Measurements from ENCODE around the gene PIP5K1B. TPM values are rescaled to one million over a fixed set of nuclear protein-coding genes. Genes with fewer than 3 reads are reported as not detected.

Gene PIP5K1B
- total RNA-seq, 1 experiment from 2014 or later, result not detected

GRCh38 chr9:68771376-68771775 lies 66.3 kb downstream of the PIP5K1B start:
- TF ChIP-seq EZH2 (IDR thresholded peaks at IDR 0.05; ENCODE audit: borderline replicate concordance, low read depth, low read length, poor library complexity, severe bottlenecking), result no peak
- TF ChIP-seq, protein P1, sequence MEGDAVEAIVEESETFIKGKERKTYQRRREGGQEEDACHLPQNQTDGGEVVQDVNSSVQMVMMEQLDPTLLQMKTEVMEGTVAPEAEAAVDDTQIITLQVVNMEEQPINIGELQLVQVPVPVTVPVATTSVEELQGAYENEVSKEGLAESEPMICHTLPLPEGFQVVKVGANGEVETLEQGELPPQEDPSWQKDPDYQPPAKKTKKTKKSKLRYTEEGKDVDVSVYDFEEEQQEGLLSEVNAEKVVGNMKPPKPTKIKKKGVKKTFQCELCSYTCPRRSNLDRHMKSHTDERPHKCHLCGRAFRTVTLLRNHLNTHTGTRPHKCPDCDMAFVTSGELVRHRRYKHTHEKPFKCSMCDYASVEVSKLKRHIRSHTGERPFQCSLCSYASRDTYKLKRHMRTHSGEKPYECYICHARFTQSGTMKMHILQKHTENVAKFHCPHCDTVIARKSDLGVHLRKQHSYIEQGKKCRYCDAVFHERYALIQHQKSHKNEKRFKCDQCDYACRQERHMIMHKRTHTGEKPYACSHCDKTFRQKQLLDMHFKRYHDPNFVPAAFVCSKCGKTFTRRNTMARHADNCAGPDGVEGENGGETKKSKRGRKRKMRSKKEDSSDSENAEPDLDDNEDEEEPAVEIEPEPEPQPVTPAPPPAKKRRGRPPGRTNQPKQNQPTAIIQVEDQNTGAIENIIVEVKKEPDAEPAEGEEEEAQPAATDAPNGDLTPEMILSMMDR (conservative IDR thresholded peaks at IDR 0.05; ENCODE audit: low read depth, low read length), result no peak

GRCh38 chr9:68775003-68775730 lies 70.1 kb downstream of the PIP5K1B start:
- no peak for DNase-seq (ENCODE audit: low spot score)
- H3K4me1 ChIP-seq (ENCODE audit: insufficient read depth, low read length, poor library complexity, severe bottlenecking), result peaks cover 5% of the 10 kb centered on the region
- no peak overlapping the region for H3K4me3 ChIP-seq (ENCODE audit: low read depth, low read length, poor library complexity, severe bottlenecking)
- H3K9me3 ChIP-seq (ENCODE audit: low read depth, low read length, poor library complexity, severe bottlenecking), result no peaks in the 10 kb centered on the region
- intact Hi-C loops (cut with micrococcal nuclease; ENCODE audit: unreplicated experiment), result no loop called here
- CTCF ChIA-PET, result no interaction called here
- TF ChIP-seq, protein P1 (conservative IDR thresholded peaks at IDR 0.05; ENCODE audit: low read depth, low read length), result no peak
- TF ChIP-seq EZH2 (IDR thresholded peaks at IDR 0.05; ENCODE audit: borderline replicate concordance, low read depth, low read length, poor library complexity, severe bottlenecking), result no peak
- no TSS peak for BruUV-seq (replicated peaks)
- H3K27ac ChIP-seq (ENCODE audit: low read depth, low read length, poor library complexity, severe bottlenecking), result no peak overlapping the region
- POLR2A ChIA-PET (ENCODE audit: low non-redundant PET), result no interaction called here
- peaks cover 43% of the 10 kb centered on the region for H3K27me3 ChIP-seq (replicated peaks; ENCODE audit: insufficient read depth, low read depth, low read length, poor library complexity)
- H3K36me3 ChIP-seq (ENCODE audit: insufficient read depth, low read length, poor library complexity, severe bottlenecking), result no peaks in the 10 kb centered on the region

More at GRCh38 chr9:68771376-68771775, 66.3 kb downstream of the PIP5K1B start:
- intact Hi-C loops (cut with micrococcal nuclease; ENCODE audit: unreplicated experiment), result no loop called here
- POLR2A ChIA-PET (ENCODE audit: low non-redundant PET), result no interaction called here
- Histone ChIP-seq H3K9me3 (ENCODE audit: low read depth, low read length, poor library complexity, severe bottlenecking) (no peaks in the 10 kb centered on the region), H3K4me3 (ENCODE audit: low read depth, low read length, poor library complexity, severe bottlenecking) (no peak overlapping the region), H3K27me3 (replicated peaks; ENCODE audit: insufficient read depth, low read depth, low read length, poor library complexity) (peaks cover 49% of the 10 kb centered on the region), H3K27ac (ENCODE audit: low read depth, low read length, poor library complexity, severe bottlenecking) (no peak overlapping the region), H3K36me3 (ENCODE audit: insufficient read depth, low read length, poor library complexity, severe bottlenecking) (no peaks in the 10 kb centered on the region), H3K4me1 (ENCODE audit: insufficient read depth, low read length, poor library complexity, severe bottlenecking) (no peaks in the 10 kb centered on the region)
- DNase-seq (ENCODE audit: low spot score), result no peak
- CTCF ChIA-PET, result no interaction called here
- BruUV-seq (replicated peaks), result no TSS peak

- Histone ChIP-seq H3K4me3 (ENCODE audit: low read depth, low read length, poor library complexity, severe bottlenecking) (no peak overlapping the region), H3K27me3 (replicated peaks; ENCODE audit: insufficient read depth, low read depth, low read length, poor library complexity) (peaks cover 33% of the 10 kb centered on the region), H3K9me3 (ENCODE audit: low read depth, low read length, poor library complexity, severe bottlenecking) (no peaks in the 10 kb centered on the region), H3K27ac (ENCODE audit: low read depth, low read length, poor library complexity, severe bottlenecking) (no peak overlapping the region), H3K4me1 (ENCODE audit: insufficient read depth, low read length, poor library complexity, severe bottlenecking) (peaks cover 10% of the 10 kb centered on the region), H3K36me3 (ENCODE audit: insufficient read depth, low read length, poor library complexity, severe bottlenecking) (no peaks in the 10 kb centered on the region)
- CTCF ChIA-PET, result no interaction called here
- TF ChIP-seq, protein P1 (conservative IDR thresholded peaks at IDR 0.05; ENCODE audit: low read depth, low read length), result no peak
- TF ChIP-seq EZH2 (IDR thresholded peaks at IDR 0.05; ENCODE audit: borderline replicate concordance, low read depth, low read length, poor library complexity, severe bottlenecking), result no peak
- intact Hi-C loops (cut with micrococcal nuclease; ENCODE audit: unreplicated experiment), result no loop called here
- no peak for DNase-seq (ENCODE audit: low spot score)
- POLR2A ChIA-PET (ENCODE audit: low non-redundant PET), result no interaction called here
- no TSS peak for BruUV-seq (replicated peaks)
Observed at GRCh38 chr9:68777070-68777763, 72.2 kb downstream of the PIP5K1B start.
